HEK293T (cell line): Measurements from ENCODE around the gene ANO2.

ENCODE experiments used
- CTCF ChIA-PET: fragments of 350-600 bp; formaldehyde crosslinking; extraction: SDS; loops from one replicate; lab custom pipeline; 2021; ENCODE audit warnings: antibody characterized with exemption, inconsistent platforms; lab: Yijun Ruan, JAX
- POLR2A ChIA-PET: fragments of 350-600 bp; formaldehyde crosslinking; extraction: SDS; loops from one replicate; lab custom pipeline; 2020; ENCODE audit warnings: antibody characterized with exemption, inconsistent platforms; lab: Yijun Ruan, JAX
- DNase-seq: peaks from one replicate; pipeline ENCODE4 v3.0.0; 2012; ENCODE audit warnings: mixed read lengths; ENCODE audit errors: extremely low spot score
- ARNT ChIP-seq: fragments of 450-650 bp; IDR thresholded peaks from 2 replicates; pipeline ENCODE4 v1.6.1; 2017; ENCODE audit warnings: mild to moderate bottlenecking
- BHLHE40 ChIP-seq: fragments of 450-650 bp; IDR thresholded peaks from 2 replicates; pipeline ENCODE4 v1.6.1; 2016; ENCODE audit warnings: mild to moderate bottlenecking, moderate library complexity, borderline replicate concordance
- CTBP1 ChIP-seq: fragments of 450-650 bp; IDR thresholded peaks from 2 replicates; pipeline ENCODE4 v1.6.1; 2016; ENCODE audit warnings: borderline replicate concordance
- ELF4 ChIP-seq: fragments of 450-650 bp; IDR thresholded peaks from 2 replicates; pipeline ENCODE4 v1.6.1; 2017; ENCODE audit warnings: antibody characterized with exemption
- FOXA1 ChIP-seq: fragments of 450-650 bp; IDR thresholded peaks from 2 replicates; pipeline ENCODE4 v1.6.1; 2016; ENCODE audit warnings: mild to moderate bottlenecking
- FOXK2 ChIP-seq: fragments of 450-650 bp; IDR thresholded peaks from 2 replicates; pipeline ENCODE4 v1.6.1; 2016; ENCODE audit warnings: mild to moderate bottlenecking
- FOXM1 ChIP-seq: fragments of 450-650 bp; IDR thresholded peaks from 2 replicates; pipeline ENCODE4 v1.6.1; 2017; ENCODE audit warnings: mild to moderate bottlenecking, borderline replicate concordance
- HDGF ChIP-seq: fragments of 450-650 bp; IDR thresholded peaks from 2 replicates; pipeline ENCODE4 v1.6.1; 2017; ENCODE audit warnings: antibody characterized with exemption, borderline replicate concordance
- L3MBTL2 ChIP-seq: fragments of 450-650 bp; conservative IDR thresholded peaks from 2 replicates; pipeline ENCODE4 v1.6.1; 2016; ENCODE audit warnings: mild to moderate bottlenecking
- LEF1 ChIP-seq: fragments of 450-650 bp; IDR thresholded peaks from 2 replicates; pipeline ENCODE4 v1.6.1; 2017; ENCODE audit warnings: mild to moderate bottlenecking, borderline replicate concordance
- NFRKB ChIP-seq: fragments of 450-650 bp; IDR thresholded peaks from 2 replicates; pipeline ENCODE4 v1.6.1; 2016; ENCODE audit warnings: mild to moderate bottlenecking, moderate library complexity
- PKNOX1 ChIP-seq: fragments of 450-650 bp; IDR thresholded peaks from 2 replicates; pipeline ENCODE4 v1.6.1; 2016
- SP1 ChIP-seq: fragments of 450-650 bp; IDR thresholded peaks from 2 replicates; pipeline ENCODE4 v1.6.1; 2017
- SUZ12 ChIP-seq: fragments of 450-650 bp; IDR thresholded peaks from 2 replicates; pipeline ENCODE4 v1.6.1; 2016; ENCODE audit warnings: mild to moderate bottlenecking
- TARDBP ChIP-seq: fragments of 450-650 bp; IDR thresholded peaks from 2 replicates; pipeline ENCODE4 v1.6.1; 2016
- ZNF384 ChIP-seq: fragments of 450-650 bp; IDR thresholded peaks from 2 replicates; pipeline ENCODE4 v1.6.1; 2016

ANO2 gene

GRCh38 chr12:5912011-5912410 is 33.0 kb downstream of the ANO2 start:
- no peak for DNase-seq
- TF ChIP-seq ARNT (no peak), FOXK2 (no peak), CTBP1 (no peak), LEF1 (no peak), L3MBTL2 (no peak)
- POLR2A ChIA-PET = no interaction called here
- CTCF ChIA-PET = interaction anchor here (0.9 kb wide), 1 partner anchor 127 kb away, joined by 3 read pairs; no protein-coding TSS in a partner anchor

- no peak for TF ChIP-seq CTBP1
- TF ChIP-seq FOXA1 = no peak
- no peak for TF ChIP-seq PKNOX1
- TF ChIP-seq HDGF = no peak
- TF ChIP-seq BHLHE40 = no peak
- TF ChIP-seq ELF4 = no peak
- TF ChIP-seq TARDBP = no peak
- no peak for TF ChIP-seq LEF1
- no peak for TF ChIP-seq SUZ12
- no peak for TF ChIP-seq ZNF384
- no peak for TF ChIP-seq NFRKB
- no peak for TF ChIP-seq ARNT
- TF ChIP-seq SP1 = no peak
- TF ChIP-seq FOXK2 = no peak
- TF ChIP-seq FOXM1 = no peak
- ChIA-PET CTCF (interaction anchor here (0.9 kb wide), 1 partner anchor 128 kb away, joined by 3 read pairs; no protein-coding TSS in a partner anchor), POLR2A (no interaction called here)
- no peak for DNase-seq
These were observed 34.1 kb downstream of the ANO2 start for GRCh38 chr12:5910790-5911548.

GRCh38 chr12:5909560-5909959 is 35.5 kb downstream of the ANO2 start:
- CTCF ChIA-PET = no interaction called here
- POLR2A ChIA-PET = no interaction called here
- TF ChIP-seq TARDBP (no peak), ARNT (no peak), FOXK2 (no peak), FOXM1 (no peak), NFRKB (no peak), L3MBTL2 (no peak), ZNF384 (no peak), SUZ12 (no peak), FOXA1 (no peak), SP1 (no peak), HDGF (no peak), PKNOX1 (no peak), CTBP1 (no peak), LEF1 (no peak), BHLHE40 (no peak), ELF4 (no peak)
- DNase-seq = no peak

- TF ChIP-seq FOXM1 (no peak), ARNT (no peak), LEF1 (no peak), NFRKB (no peak), ZNF384 (no peak), CTBP1 (no peak), SUZ12 (no peak)
- no peak for DNase-seq
- POLR2A ChIA-PET = interaction anchor here (0.9 kb wide), 1 partner anchor 10 kb away, joined by 3 read pairs; no protein-coding TSS in a partner anchor
- CTCF ChIA-PET = no interaction called here
These were observed 36.8 kb downstream of the ANO2 start for GRCh38 chr12:5908251-5908650.

GRCh38 chr12:5907807-5908206 is 37.3 kb downstream of the ANO2 start:
- CTCF ChIA-PET = no interaction called here
- no peak for DNase-seq
- POLR2A ChIA-PET = interaction anchor here (0.9 kb wide), 1 partner anchor 10 kb away, joined by 3 read pairs; no protein-coding TSS in a partner anchor
- TF ChIP-seq HDGF (no peak), CTBP1 (no peak)

GRCh38 chr12:5905757-5906156 is 39.3 kb downstream of the ANO2 start:
- POLR2A ChIA-PET = no interaction called here
- CTCF ChIA-PET = interaction anchor here (0.5 kb wide), 1 partner anchor 36 kb away, joined by 3 read pairs; no protein-coding TSS in a partner anchor
- DNase-seq = no peak
- no peak for TF ChIP-seq FOXA1
- no peak for TF ChIP-seq SUZ12
- no peak for TF ChIP-seq ARNT
- TF ChIP-seq PKNOX1 = no peak
- TF ChIP-seq NFRKB = no peak
- TF ChIP-seq FOXM1 = no peak
- TF ChIP-seq CTBP1 = no peak
- no peak for TF ChIP-seq L3MBTL2
- TF ChIP-seq ELF4 = no peak
- no peak for TF ChIP-seq BHLHE40
- TF ChIP-seq LEF1 = no peak
- TF ChIP-seq FOXK2 = no peak
- TF ChIP-seq ZNF384 = no peak
